ENCODE measurements around the gene UBAP2.
A peak's percentile ranks its signal among the peaks of the same experiment; 100 is the strongest.
"Not testable (repeated sequence)": the region's sequence is repeated elsewhere in the genome, so short reads cannot be mapped to it uniquely, and the experiment has no call there.

Gene UBAP2

GRCh38 chr9:34047864-34048726, 592 bp downstream of the UBAP2 start:
- DNase-seq: peak; percentile 58

- peak; percentile 22 for DNase-seq
Observed at GRCh38 chr9:34046784-34047379, 1.8 kb downstream of the UBAP2 start.

GRCh38 chr9:34045903-34046302, 2.8 kb downstream of the UBAP2 start:
- no peak for DNase-seq

- not testable (repeated sequence) for DNase-seq
Observed at GRCh38 chr9:34042074-34042473, 6.6 kb downstream of the UBAP2 start.

- DNase-seq: not testable (repeated sequence)
Observed at GRCh38 chr9:34038851-34039250, 9.8 kb downstream of the UBAP2 start.

- no peak for DNase-seq
Observed at GRCh38 chr9:34037626-34038025, 11.1 kb downstream of the UBAP2 start.

GRCh38 chr9:34036625-34037024, 12.1 kb downstream of the UBAP2 start:
- no peak for DNase-seq

GRCh38 chr9:34035656-34036055, 13.0 kb downstream of the UBAP2 start:
- DNase-seq: no peak

- no peak for DNase-seq
Observed at GRCh38 chr9:34034698-34035065, 14.0 kb downstream of the UBAP2 start.

- no peak for DNase-seq
Observed at GRCh38 chr9:34032631-34033030, 16.1 kb downstream of the UBAP2 start.

GRCh38 chr9:34027845-34028574, 20.7 kb downstream of the UBAP2 start:
- DNase-seq: no peak

- DNase-seq: no peak
Observed at GRCh38 chr9:34025811-34026210, 22.9 kb downstream of the UBAP2 start.

GRCh38 chr9:34025062-34025461, 23.6 kb downstream of the UBAP2 start:
- DNase-seq: no peak

GRCh38 chr9:34024476-34024875, 24.2 kb downstream of the UBAP2 start:
- DNase-seq: not testable (repeated sequence)

- no peak for DNase-seq
Observed at GRCh38 chr9:34016149-34016548, 32.5 kb downstream of the UBAP2 start.

- DNase-seq: peak; percentile 41
Observed at GRCh38 chr9:34010979-34011378, 37.7 kb downstream of the UBAP2 start.

GRCh38 chr9:34001951-34002350, 46.7 kb downstream of the UBAP2 start:
- no peak for DNase-seq

GRCh38 chr9:34001298-34001697, 47.4 kb downstream of the UBAP2 start:
- DNase-seq: no peak

GRCh38 chr9:33995449-33995848, 53.2 kb downstream of the UBAP2 start:
- no peak for DNase-seq

- DNase-seq: no peak
Observed at GRCh38 chr9:33993104-33993503, 55.6 kb downstream of the UBAP2 start.

GRCh38 chr9:33992632-33993031, 56.1 kb downstream of the UBAP2 start:
- DNase-seq: no peak

GRCh38 chr9:33988219-33988890, 60.3 kb downstream of the UBAP2 start:
- peak; percentile 33 for DNase-seq

- no peak for DNase-seq
Observed at GRCh38 chr9:33976414-33976813, 72.3 kb downstream of the UBAP2 start.
